ENCODE measurements around the gene ALG1L2.
"Not testable (repeated sequence)": the region's sequence is repeated elsewhere in the genome, so short reads cannot be mapped to it uniquely, and the experiment has no call there.

Gene ALG1L2, protein sequence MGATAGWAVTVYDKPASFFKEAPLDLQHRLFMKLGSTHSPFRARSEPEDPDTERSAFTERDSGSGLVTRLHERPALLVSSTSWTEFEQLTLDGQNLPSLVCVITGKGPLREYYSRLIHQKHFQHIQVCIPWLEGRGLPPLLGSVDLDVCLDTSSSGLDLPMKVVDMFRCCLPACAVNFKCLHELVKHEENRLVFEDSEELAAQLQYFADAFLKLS

DNA sequence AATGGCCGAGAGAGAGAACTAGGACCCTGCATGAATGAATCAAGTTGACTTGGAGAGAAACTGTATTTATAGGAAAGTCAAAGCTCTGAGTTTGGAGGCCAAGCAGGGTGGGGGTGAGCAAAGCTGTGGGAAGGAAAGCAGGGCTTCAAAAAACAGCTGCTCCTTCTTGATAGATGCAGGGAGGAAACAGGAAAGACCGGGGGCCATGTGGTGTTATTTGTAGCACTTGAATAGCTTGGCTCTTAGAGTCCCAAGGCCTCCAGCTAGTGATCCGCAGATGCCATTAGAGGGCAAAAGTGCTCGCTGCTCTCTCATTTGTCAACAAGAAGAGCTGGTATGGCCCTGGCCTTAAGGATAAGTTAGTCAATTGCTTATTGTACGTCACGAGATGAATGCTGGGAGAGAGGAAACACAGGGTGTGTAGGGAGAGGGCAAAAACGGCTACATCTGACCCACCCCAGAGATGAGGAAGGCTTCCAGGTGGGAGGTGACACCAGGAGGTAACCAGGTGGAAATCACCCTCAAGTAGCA is at the start of gene ALG1L2:
TSS of gene ALG1L2 (plus strand) at position 481 of the 531 bp plus-strand sequence. CDS start 186 bp downstream, outside the sequence.
- no peak for DNase-seq

DNA sequence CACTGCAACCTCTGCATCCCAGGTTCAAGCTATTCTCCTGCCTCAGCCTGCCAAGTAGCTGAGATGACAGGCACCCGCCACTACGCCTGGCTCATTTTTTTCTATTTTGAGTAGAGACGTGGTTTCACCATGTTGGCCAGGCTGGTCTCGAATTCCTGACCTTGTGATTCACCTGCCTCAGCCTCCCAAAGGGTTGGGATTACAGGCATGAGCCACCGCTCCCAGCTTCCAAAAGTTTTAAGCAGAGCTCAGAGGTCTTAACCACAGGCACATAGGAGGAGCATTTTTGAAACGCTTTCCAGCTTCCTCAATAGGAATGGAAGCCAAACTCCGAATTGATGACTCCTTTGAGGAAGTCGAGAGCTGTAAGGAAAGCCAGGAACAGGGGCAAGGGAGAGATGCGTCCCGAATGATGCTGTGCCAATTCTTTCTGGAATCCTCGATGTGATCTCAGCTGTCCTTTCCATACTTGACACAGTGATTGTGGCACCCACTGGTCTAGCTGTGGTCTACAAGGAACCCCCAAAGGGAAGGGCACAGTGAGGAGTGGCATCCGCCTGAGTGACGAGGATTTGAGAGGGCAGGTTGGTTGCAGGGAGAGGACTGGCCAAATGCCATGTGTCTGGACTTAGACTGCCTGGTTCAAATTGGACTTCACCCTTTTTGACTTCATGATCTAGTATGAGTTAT is 44.4 kb upstream of the ALG1L2 start:
- DNase-seq, result not testable (repeated sequence)

DNA sequence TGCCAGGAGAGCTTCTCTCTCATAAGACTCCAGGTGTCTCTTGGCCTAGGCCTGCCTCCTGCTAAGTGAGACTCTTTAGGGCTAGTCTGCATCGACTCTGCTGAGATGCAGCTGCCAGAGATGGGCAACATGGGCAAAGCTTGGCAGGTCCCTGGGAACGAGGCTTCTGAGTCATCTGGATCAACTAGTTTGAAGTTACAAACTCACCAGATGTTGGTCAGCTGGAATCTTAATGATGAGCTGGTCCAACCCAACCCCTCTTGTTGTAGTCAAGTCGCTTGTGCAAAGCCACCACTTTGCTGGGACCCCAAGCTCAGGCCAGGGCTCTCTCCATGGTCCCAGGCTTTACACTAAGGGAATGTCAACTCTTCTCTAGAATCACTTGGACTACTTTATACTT is 38.9 kb upstream of the ALG1L2 start:
- DNase-seq, result not testable (repeated sequence)

DNA sequence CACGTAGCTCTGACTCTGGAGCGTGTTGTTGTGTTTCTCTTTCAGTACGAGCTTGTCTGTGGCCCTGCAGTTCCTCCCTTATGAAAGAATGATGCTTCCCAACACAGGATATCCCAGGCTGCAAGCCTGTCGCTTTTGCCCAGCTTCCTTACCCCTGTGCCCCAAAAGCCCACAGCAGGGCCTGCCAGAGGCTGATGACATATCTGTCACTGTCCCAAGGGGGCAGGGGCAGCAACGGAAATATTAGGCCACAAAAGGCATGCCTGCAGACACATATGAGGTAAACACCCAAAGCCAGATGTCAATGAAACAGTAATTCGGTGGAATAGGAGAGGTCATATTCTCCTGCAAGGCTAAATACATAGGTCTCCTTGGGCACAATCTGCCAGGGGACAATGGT is 38.0 kb upstream of the ALG1L2 start:
- DNase-seq, result not testable (repeated sequence)

DNA sequence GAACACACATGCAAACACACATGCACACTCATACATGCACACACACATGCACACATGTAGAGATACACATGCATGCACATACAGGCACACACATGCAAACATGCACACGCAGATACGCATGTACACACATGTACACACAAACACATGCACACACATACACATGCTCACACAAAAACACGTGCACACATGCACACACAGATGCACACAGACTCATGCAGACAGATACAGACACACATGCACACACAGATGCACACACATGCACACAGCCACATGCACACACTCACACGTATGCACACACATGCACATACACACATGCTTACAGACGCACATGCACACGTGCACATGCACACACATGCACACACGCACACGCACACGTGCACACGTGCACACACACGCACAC is 37.3 kb upstream of the ALG1L2 start:
- DNase-seq, result no peak

DNA sequence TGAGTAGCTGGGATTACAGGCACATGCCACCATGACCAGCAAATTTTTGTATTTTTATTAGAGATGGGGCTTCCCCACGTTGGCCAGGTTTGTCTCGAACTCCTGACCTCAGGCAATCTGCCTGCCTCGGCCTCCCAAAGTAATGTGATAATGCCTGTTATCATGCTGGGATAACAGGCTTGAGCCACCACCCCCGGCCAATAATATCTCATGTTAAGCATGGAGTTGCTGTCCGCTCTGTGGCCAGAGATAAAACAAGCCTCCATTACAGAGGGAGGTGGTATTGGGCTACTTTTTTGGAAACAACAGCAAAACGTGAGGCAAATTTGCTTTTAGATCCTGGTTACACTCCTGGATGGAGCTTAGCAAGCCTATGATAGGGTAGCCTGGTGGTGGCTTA is 32.9 kb upstream of the ALG1L2 start:
- no peak for DNase-seq

DNA sequence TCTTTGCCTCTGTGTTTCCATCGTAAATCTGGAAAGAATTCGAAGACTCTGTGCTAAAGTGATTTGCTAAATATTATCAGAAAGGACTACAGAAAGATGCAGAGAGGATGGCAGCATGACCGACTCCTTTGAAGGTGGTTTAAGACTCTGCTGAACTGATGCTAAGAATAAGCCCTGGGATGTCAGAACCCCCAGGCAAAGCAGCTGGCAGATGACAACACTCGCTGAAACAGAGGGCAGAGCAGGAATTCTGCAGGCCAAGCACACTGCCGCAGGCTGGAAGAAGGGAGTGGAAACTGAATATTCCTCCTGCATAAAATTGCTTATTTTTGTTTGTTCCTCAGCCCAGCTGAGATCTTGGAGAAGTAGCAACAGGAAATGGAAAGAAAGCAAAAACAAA is 29.3 kb upstream of the ALG1L2 start:
- DNase-seq, result not testable (repeated sequence)

DNA sequence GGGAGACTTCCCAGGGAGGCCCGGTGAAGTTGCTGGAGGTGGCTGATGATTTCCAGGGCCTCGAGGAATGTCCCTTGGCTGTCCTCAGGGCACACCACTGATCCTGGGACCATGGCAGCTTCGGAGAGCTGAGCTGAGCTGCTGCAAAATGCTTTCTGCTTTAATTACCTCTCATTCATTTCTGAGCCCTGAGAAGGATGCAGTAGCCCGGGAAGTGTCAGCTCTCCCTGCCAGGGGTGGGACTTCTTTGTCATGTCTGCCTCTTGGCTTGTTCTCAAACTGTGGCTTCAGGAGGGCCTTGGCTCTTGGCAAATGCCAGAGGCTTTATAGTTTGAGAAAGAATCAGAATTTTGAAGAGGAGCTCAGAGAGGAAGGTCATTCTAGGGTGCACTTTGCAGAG is 28.7 kb upstream of the ALG1L2 start:
- not testable (repeated sequence) for DNase-seq

DNA sequence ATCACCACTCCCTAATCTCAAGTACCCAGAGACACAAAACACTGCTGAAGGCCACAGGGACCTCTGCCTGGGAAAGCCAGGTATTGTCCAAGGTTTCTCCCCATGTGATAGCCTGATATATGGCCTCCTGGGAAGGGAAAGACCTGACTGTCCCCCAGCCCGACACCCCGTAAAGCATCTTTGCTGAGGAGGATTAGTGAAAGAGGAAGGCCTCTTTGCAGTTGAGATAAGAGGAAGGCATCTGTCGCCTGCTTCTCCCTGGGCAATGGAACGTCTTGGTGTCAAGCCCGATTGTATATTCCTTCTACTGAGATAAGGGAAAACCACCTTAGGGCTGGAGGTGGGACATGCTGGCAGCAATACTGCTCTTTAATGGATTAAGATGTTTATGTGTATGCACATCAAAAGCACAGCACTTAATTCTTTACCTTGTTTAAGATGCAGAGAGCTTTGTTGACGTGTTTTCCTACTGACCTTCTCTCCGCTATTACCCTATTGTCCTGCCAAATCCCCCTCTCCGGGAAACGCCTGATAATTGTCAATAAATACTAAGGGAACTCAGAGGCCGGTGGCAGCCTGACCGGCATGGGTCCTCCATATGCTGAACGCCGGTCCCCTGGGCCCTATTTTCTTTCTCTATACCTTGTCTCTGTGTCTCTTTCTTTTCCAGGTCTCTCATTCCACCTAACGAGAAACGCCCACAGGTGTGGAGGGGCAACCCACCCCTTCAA is 23.9 kb upstream of the ALG1L2 start:
- DNase-seq, result not testable (repeated sequence)

DNA sequence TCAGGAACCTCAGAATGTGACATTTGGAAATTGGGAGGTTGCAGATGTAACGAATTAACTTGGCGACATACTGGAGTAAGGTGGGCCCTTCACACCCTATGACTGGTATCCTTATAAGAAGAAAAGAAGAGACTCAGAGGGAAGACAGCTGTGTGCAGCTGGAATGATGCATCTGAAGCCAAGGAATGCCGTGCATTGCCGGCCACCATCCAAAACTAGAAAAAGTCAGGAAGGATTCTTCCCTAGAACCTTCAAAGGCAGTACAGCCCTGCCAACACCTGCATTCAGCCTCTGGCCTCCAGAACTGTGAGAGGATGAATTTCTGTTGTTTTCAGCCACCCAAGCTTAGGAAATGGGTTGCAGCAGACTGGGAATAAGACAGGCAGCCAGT is 23.4 kb upstream of the ALG1L2 start:
- DNase-seq, result not testable (repeated sequence)

DNA sequence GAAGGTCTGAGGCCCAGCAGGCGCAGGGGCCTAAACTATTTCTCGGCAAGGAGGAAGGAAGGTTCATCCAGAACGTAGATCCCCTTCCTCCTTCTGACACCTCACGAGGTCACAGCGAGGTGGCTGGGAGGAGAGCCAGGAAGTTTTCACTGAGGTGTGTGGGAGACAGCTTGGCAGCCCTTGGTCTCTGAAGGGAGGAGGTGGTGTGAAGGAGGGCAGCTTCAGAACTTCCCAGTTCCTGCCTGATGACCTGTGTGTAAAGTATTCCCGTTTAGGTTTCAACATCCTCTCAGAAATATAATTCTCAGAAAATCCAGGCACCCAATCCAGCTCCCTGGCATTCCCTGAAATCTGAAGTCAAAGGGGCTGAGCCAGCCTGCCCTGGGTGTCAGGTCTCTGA is 22.9 kb upstream of the ALG1L2 start:
- not testable (repeated sequence) for DNase-seq

DNA sequence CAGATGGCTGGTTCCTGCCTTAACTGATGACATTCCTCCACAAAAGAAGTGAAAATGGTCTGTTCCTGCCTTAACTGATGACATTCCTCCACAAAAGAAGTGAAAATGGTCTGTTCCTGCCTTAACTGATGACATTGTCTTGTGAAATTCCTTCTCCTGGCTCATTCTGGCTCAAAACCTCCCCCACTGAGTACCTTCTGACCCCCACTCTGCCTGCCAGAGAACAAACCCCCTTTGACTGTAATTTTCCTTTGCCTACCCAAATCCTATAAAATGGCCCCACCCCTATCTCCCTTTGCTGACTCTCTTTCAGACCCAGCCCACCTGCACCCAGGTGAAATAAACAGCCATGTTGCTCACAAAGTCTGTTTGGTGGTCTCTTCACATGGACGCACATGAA is 22.5 kb upstream of the ALG1L2 start:
- not testable (repeated sequence) for DNase-seq

DNA sequence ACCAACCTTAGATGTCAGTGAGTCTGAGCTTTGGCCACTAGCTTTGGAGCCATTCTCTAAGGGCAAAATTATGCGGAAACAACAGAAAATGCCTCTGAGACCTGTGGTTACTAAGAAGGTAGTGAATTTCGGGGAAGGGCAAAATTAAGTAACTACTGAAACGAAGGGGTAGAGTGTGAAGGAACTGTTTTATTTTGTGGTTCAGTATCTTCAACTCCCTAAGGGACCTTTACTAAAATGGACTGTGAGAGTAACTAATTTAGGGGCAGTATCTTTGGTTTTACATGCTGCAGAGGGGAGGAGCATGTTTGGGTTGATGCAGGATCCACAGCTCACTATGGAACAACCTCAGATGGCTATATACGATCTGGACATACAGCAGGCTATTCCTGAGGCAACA is 8.0 kb upstream of the ALG1L2 start:
- DNase-seq, result no peak

DNA sequence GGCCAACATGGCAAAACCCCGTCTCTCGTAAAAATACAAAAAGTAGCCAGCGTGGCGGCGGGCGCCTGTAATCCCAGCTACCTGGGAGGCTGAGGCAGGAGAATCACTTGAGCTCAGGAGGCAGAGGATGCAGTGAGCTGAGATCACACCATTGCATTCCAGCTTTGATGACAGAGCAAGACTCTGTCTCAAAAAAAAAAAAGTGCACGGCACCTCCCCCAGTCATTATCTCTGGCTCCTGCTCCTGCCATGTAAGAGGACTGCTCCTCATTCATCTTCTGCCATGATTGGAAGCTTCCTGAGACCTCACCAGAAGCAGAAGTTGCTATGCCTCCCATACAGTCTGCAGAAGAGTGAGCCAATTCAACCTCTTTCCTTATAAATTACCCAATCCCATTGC is 4.0 kb upstream of the ALG1L2 start:
- DNase-seq, result no peak

DNA sequence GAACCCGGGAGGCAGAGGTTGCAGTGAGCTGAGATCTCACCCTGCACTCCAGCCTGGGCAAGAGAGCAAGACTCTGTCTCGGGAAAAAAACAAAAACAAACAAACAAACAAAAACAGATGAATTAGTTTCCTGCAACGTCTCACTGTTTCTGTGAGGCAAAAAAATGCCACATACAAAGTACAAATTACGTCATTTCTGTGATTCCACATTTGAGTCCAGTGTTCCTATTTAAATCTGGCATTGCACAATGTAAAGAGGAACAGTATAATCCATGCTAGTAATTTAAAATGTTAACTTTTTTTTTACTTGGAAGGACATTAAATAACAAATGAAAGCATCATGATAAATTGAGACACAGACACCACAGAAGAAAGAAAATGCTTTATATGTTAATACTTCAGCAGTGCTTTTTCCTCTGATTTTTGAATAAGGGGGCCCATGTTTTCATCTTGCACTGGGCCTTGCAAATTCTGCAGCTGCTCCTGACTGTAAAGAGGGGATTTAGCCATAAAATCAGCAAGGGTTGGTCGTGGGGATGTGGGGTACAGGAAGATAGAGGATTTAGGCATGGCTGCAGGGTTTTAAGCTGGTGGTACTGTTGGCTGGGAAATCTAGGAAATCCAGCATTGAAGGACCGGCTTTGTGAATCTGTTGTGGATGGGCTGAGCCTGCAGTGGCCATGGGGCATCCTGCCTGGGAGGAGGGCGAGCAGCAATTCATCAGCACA is 1.9 kb downstream of the ALG1L2 start:
- not testable (repeated sequence) for DNase-seq

DNA sequence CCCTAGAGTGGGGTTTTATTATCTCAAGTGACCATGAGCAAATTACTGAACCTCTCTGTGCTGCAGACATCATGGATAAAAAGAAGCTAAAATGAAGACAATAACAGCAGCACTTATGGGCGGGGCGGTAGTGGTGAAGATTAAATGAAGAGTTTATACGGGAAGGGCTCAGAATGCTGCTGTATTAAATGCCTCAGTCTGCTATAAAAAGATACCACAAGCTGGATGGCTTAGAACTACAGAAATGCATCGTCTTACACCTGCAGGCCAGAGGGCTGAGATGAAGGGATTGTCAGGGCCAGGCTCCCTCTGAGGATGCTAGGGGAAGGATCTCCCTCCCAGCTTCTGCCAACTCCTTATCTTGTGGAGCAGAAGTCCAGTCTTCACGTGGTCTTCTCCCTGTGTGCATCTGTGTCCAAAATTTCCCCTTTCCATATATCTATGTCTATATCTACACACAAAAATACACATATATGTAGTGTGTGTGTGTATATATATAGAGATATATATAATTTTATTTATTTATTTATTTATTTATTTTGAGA is 2.9 kb downstream of the ALG1L2 start:
- DNase-seq, result no peak

DNA sequence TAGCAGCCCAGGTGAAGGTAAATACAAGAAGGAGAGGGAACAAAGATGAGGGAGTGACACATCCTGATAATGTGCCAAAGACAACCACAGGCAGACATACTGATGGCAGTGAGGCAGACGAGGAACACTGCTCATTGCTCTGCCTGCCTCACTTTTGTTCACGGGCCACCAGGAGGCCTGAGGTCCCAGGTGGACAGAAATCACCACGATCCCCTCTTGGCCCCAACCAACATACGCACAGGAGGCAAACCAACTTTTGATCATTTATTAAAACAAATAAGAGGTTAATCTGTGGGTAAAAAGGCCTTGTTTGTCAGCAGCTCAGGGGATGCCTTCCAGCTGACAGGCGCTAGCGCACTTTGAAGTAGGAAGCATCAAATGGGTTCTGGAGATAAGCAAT is 4.2 kb downstream of the ALG1L2 start:
- DNase-seq, result no peak

DNA sequence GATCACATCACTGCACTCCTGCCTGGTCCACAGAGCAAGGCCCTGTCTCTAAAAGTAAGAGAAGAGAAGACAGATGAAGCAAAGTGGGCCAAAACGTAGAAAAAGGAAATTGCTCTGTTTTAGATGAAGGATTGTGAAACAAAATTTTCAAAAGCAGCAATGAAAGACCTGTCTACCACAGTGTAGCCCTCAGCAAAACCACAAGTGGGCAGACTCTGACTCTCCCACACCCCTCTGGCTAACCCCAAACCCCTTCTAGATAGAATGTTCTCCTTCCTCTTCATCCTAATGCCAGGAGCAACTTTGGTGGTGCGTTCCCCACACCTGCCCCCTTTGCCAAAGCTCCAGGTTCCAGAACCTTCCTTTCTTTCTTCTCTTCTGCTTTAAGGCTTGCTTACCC is 5.0 kb downstream of the ALG1L2 start:
- DNase-seq, result not testable (repeated sequence)

DNA sequence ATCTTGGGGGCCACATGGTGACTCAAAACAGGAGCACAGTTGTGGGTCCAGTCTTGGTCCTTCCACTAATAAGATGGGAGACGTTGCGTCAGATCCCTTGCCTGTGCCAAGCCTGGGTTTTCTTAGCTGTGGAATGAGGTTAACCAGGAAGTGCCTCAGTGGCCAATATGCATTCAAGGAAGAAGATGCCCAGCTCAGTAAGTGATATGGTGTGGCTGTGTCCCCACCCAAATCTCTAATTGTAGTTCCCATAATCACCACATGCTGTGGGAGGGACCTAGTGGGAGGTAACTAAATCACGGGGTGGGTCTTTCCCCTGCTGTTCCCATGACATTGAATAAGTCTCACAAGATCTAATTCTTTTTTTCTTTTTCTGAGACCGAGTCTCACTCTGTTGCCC is 6.4 kb downstream of the ALG1L2 start:
- no peak for DNase-seq

DNA sequence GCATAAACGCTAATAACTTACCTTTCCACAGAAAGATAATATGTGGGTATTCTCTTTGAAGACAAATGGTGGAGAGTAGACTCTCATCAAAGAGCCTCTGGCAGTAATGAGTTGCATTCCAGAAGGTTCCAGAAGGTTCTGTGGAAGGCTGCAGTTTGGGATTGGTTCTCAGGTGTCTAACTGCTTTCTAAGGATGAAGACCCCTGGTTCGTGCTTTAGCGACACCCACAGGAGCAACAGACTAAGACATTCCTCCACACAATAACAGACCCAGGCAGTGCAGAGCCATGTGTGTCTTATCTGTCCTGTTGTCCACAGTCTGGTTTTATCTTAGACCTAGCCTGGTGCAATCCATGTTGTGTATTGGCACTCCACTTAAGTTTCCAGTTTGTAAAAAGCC is 9.1 kb downstream of the ALG1L2 start:
- not testable (repeated sequence) for DNase-seq

DNA sequence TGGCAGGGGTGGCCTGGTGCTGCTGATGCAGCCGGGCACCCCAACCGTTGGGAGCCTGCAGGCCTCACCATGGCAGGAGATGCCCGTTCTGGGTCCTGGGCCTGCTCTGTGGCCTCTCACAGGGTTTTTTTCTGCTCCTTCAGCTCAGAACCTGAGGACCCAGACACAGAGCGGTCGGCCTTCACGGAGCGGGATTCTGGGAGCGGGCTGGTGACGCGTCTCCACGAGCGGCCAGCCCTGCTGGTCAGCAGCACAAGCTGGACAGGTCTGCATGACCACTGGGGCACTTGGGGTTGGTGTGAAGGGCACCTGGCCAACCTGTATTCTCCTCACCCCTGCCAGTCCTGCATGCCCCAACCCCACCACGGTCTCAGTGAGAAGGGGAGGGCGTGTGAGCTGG is 10.3 kb downstream of the ALG1L2 start:
- no peak for DNase-seq

DNA sequence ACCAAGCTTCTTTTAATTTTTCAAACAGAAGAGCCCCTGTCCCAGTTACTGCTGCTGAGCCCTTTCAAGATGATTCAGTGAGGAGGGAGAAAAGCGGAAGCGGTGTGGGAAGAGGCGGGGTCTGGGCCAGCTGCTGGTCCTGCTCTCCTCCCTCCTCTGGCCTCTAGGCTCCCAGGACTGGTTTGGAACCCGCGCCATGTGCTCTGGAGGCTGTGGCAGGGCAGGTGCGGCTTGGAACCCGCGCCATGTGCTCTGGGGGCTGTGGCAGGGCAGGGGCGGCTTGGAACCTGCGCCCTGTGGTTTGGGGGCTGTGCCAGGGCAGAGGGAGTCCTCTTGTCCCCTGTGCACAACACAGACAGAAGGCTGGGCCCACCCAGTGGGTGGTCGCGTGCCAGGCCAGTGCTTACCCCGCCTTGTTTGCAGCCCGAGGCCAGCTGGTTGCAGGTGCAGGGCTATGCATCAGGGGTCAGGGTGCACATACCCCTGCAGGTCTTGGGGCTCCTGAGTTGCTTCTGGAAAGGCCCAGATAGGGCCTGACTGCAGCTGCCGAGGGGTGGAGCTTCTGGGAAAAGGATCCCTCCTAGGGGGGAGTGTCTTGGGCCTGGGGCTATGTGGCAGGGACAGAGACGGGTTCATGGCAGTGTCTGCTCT is 12.2 kb downstream of the ALG1L2 start:
- DNase-seq, result no peak

Measured in activated CD4-positive, alpha-beta T cell treated with anti-CD3 and anti-CD28 coated beads, Interleukin-2, amount 50 U/mL, for 1 hour (primary cell).